A673 (cell line): ENCODE measurements around the gene LINGO3.

Experiments
- EZH2 ChIP-seq: fragments of 200-600 bp; sonication (generic); IDR thresholded peaks from 2 replicates; pipeline ENCODE4 v1.6.1; 2017; ENCODE audit warnings: borderline replicate concordance, low read depth, mild to moderate bottlenecking, mixed read lengths, antibody characterized with exemption, low read length; ENCODE audit not compliant: poor library complexity, severe bottlenecking
- TF ChIP-seq, protein P1 (sequence below): fragments of 300-800, 200-600 bp; sonication (generic); conservative IDR thresholded peaks from 2 replicates; pipeline ENCODE4 v1.5.1; 2017; ENCODE audit warnings: low read depth, mild to moderate bottlenecking, antibody characterized with exemption, low read length, moderate library complexity, mixed read lengths

DNA sequence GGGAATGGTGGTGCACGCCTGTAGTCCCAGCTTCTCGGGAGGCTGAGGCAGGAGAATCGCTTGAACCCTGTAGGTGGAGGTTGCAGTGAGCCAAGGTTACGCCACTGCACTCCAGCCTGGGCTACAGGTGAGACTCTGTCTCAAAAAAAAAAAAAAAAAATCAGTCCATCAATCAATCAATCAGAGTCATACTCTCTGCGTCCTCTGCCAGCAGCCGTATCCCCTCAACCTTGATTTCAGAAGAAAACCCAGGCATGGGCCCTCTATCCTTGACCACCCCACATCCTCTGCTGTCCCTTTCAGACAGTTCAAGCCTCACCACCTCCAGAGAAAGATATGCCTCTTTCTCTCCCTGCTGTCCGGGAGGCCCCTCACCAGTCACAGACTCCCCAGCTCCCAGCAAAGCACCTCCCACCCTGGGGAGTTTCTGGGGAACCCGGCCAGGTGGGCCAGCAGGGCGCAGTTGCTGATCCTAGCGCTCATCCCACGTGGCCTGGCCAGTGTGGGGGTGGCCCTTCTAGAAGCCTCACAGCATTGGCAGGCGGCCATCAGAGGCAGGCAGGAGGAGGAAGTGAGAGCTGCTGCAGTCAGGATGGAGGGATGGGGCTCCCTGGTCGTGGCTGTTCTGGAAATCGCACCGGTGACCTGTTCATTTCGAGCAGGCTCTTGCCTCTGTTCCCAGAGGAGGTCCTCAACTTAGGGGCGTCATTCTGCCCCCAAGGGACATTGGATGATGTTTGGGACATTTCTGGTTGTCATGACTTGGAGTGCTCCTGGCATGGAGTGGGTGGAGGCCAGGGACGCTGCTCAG is 41.6 kb downstream of the LINGO3 start:
- TF ChIP-seq, protein P1, sequence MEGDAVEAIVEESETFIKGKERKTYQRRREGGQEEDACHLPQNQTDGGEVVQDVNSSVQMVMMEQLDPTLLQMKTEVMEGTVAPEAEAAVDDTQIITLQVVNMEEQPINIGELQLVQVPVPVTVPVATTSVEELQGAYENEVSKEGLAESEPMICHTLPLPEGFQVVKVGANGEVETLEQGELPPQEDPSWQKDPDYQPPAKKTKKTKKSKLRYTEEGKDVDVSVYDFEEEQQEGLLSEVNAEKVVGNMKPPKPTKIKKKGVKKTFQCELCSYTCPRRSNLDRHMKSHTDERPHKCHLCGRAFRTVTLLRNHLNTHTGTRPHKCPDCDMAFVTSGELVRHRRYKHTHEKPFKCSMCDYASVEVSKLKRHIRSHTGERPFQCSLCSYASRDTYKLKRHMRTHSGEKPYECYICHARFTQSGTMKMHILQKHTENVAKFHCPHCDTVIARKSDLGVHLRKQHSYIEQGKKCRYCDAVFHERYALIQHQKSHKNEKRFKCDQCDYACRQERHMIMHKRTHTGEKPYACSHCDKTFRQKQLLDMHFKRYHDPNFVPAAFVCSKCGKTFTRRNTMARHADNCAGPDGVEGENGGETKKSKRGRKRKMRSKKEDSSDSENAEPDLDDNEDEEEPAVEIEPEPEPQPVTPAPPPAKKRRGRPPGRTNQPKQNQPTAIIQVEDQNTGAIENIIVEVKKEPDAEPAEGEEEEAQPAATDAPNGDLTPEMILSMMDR, result no peak
- TF ChIP-seq EZH2, result no peak
